NCI-H2196 treated with DMSO at 0.1 percent for 48 hours (cell line): Measurements from ENCODE around the gene SUN5.
"Not testable (repeated sequence)": the region's sequence is repeated elsewhere in the genome, so short reads cannot be mapped to it uniquely, and the experiment has no call there.

Experiments used
- DNase-seq: peaks from one replicate; lab custom pipeline; 2025; ENCODE audit not compliant: unreplicated experiment; lab: John Stamatoyannopoulos, UW

The SUN5 gene

GRCh38 chr20:32978009-32978335 is 26.3 kb downstream of the SUN5 start:
- DNase-seq = no peak

DNA sequence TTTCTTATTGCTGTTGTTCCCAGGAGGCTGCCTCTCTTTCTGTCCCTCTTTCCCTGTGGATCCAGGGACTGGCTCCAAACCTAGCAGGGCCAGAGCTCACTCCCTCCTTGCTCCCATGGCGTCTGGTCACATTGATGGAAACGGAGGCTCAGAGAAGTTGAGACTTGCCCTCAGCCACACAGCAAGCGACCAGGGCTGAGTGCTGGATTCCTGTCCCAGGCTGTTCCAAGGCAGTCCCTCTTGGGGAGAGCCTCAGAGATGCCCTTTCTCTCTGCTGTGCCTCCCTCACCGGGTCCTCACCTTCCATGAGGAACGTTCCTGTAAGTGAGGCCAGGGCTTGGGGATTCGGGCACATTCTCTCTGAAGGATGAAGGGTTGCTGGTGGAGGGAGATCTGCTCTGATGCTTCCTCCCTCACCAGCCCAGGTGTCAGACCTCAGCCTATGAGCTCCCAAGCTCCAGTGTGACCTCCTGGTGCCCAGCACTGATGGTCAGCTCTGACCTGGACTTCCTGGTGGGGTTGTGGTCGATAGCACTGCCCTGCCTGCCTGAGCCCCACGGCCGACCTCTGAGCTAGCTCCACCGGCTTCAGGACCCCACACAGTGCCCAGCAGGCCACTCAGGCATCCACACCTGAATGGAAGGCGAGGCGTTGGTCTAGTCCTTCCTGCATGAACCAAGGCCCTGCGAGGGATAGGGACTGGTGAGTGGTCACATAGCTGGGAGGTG is 26.8 kb downstream of the SUN5 start:
- DNase-seq = no peak

DNA sequence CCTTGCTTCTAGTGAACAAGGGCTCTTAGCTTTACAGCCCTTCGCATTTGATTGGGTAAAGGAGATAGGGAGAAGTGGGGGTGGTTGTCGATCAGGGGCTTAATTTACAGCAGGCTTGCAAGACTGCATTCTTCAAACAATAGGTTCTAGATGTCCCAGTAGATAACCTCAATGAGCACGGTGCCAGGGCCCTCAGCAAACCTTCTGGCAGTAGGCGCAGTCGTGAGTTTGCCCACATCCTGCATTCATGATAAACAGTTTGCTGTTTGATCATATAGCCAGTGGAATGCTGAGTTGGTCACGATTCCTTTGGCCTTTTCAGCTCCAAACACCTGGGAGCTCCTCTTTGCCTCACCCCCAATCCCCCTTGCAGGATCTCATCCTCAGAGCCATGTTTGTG is 27.5 kb downstream of the SUN5 start:
- no peak for DNase-seq

GRCh38 chr20:32975698-32976674 is 28.2 kb downstream of the SUN5 start:
- DNase-seq = no peak

- DNase-seq = not testable (repeated sequence)
Measured at GRCh38 chr20:32975121-32975520, 29.1 kb downstream of the SUN5 start.

GRCh38 chr20:32974204-32975064 is 29.8 kb downstream of the SUN5 start:
- DNase-seq = not testable (repeated sequence)

- DNase-seq = no peak
Measured at GRCh38 chr20:32973077-32973717, 31.0 kb downstream of the SUN5 start.

GRCh38 chr20:32972181-32973076 is 31.8 kb downstream of the SUN5 start:
- DNase-seq = no peak

DNA sequence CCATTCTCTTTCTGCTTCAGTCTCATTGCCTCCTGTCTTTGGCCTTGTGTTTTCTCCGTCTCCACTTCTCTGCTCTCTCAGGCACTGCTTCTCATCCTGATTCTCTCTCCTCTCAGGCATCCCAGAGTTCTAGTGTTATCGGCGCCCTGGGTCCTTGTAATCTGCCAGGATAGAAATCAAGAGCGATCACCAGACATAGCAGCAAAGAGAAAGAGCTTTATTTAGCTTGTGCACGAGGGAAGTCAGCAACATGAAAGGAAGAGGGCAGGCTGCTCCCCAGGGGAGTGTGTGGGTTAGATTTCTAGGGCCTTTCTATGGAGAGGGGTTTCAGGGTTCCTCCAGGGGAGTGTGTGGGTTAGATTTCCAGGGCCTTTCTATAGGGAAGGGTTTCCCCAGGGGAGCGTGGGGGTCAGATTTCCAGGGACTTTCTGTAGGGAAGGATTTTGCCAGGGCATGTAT is 32.5 kb downstream of the SUN5 start:
- DNase-seq = no peak

- DNase-seq = no peak
Measured at GRCh38 chr20:32970973-32971300, 33.3 kb downstream of the SUN5 start.

GRCh38 chr20:32970115-32970972 is 33.9 kb downstream of the SUN5 start:
- DNase-seq = no peak

DNA sequence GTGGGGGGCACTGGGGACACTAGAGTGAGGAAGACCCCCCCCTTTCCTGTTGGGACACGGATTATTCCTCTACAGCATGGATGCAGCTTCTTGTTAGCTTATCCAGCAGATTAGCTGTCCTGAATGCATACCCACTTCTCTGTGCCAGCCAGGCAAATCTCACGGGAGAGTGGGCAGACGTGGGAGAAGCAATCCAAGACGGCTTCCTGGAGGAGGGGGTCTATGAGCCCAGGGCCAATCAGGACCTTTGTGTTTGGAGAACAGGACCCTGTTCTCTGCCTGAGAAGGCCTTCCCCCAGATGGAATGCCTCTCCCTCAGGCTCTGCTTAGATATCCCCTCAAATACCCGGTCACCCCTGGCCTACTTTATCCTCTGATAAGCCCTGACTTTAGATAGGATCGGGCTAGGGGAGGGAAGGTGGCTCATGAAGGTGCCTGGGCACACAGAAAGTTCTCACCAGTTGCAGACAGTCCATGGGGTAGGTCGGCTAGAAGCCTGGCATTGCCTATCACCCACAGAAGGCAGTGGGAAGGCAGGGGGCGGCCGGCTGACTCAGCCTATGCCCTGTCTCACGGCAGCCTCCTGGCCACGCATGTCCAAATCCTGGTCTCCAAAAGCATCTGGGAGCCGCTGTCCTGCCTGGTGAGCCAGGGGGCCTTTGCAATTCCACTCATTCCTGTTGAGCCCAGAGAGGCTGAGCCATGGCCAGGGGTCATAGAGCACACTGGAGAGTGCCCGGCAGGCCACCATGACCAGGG is 34.7 kb downstream of the SUN5 start:
- DNase-seq = no peak

- DNase-seq = no peak
Measured at GRCh38 chr20:32968478-32969241, 35.6 kb downstream of the SUN5 start.

DNA sequence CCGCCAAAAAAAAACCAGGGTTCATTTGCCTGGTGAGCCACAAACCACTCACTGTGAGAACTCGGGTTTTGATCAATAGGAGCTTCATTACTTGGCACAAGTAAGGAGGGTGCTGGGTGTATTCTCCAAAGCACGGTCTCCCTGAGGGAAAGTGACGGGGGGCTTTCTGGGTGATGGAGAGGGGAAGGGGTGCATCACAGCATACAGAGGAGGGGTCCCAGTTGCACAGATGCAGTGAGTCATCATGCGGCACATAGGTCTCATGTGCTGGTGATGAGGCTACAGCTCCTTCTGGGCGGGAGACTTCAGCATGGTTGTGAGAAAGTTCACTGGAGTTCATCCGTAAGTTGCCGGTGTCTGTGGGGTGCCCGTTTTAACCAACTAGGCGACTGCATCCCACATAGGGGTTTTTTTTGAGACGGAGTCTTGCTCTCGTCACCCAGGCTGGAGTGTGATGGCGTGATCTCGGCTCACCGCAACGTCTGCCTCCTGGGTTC is 36.2 kb downstream of the SUN5 start:
- no peak for DNase-seq

DNA sequence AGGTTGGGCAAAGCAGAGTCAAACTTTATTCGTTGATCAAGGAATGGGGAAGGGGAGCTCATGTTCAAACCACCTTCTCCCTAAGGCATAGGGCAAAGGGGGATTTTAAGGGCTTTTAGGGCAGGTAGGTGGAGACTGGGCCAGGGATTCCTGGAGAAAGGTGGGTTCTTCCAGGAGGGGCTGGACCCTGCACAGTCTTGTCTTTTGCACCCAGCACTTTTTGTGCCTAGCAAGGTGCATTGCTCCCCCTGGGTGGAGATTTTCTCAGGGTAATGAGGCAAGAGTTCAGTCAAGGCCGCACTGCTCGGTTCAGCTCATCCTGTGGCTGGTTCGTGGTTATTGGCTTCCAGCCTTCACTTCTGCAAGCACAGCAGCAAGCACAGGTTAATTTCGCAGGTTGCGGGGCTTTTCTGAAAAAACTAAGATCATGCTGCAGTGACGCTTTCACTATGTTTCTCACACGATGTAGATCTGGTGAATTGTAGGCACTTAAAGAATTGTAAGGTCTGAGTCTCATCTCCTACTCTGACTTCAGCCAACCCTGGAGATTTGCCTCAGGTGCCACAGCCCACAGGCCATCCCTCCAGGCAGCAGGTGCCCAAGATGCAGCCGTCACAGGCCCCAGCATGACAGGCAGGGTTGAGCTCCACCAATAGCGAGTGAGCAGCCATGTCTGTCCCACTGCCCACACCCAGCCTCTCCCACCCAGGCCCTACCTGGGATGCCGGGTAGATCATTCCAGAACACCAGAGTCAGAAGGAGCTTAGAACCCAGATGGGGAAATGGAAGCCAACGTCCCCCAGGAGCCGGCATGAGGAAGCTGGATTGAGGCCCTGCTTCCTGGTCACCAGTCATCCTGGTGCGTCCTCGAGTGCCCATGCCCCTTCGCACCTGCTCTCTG is 37.1 kb downstream of the SUN5 start:
- no peak for DNase-seq

DNA sequence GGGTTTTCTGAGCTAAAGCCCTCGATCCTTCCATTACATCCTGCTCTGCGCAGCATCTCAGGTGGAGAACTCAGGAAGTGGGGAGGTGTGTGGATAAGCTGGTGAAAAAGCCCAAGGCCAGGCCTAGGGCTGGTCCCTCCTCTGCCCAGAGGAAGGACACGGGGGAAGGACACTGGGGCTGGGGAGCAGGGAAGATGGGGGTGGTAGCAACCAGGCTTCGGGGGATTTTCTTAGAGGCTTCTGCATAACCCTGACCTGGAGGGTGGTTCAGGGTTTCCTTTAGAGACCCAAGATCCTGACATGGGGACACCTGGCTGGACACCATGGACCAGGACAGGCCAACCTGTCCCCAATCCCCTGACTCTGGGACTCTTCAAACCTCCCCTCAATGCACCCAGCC is 37.9 kb downstream of the SUN5 start:
- no peak for DNase-seq
